PC-9 (cell line): ENCODE results near the gene LETM1.

Source experiments
- EZH2 ChIP-seq: fragments of 200-600 bp; sonication (generic); IDR thresholded peaks from 2 replicates; pipeline ENCODE4 v1.8.0; 2017; ENCODE audit warnings: antibody characterized with exemption, low read depth
- TF ChIP-seq, protein P1 (sequence below): fragments of 200-600 bp; sonication (generic); conservative IDR thresholded peaks from 2 replicates; pipeline ENCODE4 v1.6.1; 2017; ENCODE audit warnings: mixed run types, antibody characterized with exemption, mild to moderate bottlenecking, moderate library complexity

DNA sequence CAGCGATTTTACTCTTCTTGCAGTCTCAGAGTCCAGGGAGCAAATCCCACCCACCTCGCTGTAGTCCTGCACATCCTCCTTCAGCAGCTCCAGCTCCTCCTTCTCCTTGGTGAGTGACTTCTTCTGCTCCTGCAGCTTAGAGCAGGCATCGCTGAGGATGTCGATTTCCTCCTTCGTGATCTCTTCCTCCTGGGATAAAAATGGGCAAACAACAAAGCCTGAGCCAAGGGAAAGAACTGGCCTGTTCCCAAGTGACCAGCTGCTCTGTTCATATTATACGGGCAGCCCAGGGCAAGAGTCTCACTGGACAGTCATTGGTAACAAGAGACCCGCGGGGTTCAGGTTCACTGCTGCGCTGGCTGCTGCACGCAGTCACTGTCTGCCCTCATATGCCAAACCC is 36.7 kb downstream of the LETM1 start:
- TF ChIP-seq, protein P1, sequence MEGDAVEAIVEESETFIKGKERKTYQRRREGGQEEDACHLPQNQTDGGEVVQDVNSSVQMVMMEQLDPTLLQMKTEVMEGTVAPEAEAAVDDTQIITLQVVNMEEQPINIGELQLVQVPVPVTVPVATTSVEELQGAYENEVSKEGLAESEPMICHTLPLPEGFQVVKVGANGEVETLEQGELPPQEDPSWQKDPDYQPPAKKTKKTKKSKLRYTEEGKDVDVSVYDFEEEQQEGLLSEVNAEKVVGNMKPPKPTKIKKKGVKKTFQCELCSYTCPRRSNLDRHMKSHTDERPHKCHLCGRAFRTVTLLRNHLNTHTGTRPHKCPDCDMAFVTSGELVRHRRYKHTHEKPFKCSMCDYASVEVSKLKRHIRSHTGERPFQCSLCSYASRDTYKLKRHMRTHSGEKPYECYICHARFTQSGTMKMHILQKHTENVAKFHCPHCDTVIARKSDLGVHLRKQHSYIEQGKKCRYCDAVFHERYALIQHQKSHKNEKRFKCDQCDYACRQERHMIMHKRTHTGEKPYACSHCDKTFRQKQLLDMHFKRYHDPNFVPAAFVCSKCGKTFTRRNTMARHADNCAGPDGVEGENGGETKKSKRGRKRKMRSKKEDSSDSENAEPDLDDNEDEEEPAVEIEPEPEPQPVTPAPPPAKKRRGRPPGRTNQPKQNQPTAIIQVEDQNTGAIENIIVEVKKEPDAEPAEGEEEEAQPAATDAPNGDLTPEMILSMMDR, result no peak
- no peak for TF ChIP-seq EZH2
